WERI-Rb-1 (cell line): ENCODE data around the gene SPRED1.

ENCODE experiments used
- DNase-seq: peaks from one replicate; pipeline ENCODE4 v3.0.0-alpha.2; 2020
- H3K27ac ChIP-seq: fragments of 250-450 bp; sonication (Bioruptor Pico); 2 replicates; pipeline ENCODE4 v1.5.1; 2020; ENCODE audit warnings: mild to moderate bottlenecking, moderate library complexity
- H3K27me3 ChIP-seq: fragments of 250-450 bp; sonication (Bioruptor Pico); 2 replicates; pipeline ENCODE4 v1.5.1; 2021; ENCODE audit warnings: mild to moderate bottlenecking, low read depth, moderate library complexity; ENCODE audit not compliant: insufficient read depth, severe bottlenecking
- H3K36me3 ChIP-seq: fragments of 250-450 bp; sonication (Bioruptor Pico); 2 replicates; pipeline ENCODE4 v1.5.1; 2020; ENCODE audit warnings: mild to moderate bottlenecking, moderate library complexity
- H3K4me3 ChIP-seq: 2 replicates; pipeline ENCODE4 v1.5.1; 2011; ENCODE audit warnings: low read depth, mild to moderate bottlenecking, control low read depth, low read length
- H3K9me3 ChIP-seq: fragments of 250-450 bp; sonication (Bioruptor Pico); 2 replicates; pipeline ENCODE4 v1.5.1; 2021; ENCODE audit warnings: mild to moderate bottlenecking, moderate library complexity; ENCODE audit not compliant: severe bottlenecking
- CTCF ChIP-seq: IDR thresholded peaks from 2 replicates; pipeline ENCODE4 v1.5.1; 2011; ENCODE audit warnings: low read depth, mild to moderate bottlenecking, control low read depth, inconsistent platforms, low read length

SPRED1 gene

GRCh38 chr15:38378161-38378560 lies 125.5 kb downstream of the SPRED1 start:
- H3K4me3 ChIP-seq = no peak overlapping the region
- no peak overlapping the region for H3K27ac ChIP-seq
- peaks cover 8% of the 10 kb centered on the region for H3K27me3 ChIP-seq
- no peak for TF ChIP-seq CTCF
- H3K9me3 ChIP-seq = no peaks in the 10 kb centered on the region
- no peaks in the 10 kb centered on the region for H3K36me3 ChIP-seq
- no peak for DNase-seq

GRCh38 chr15:38389924-38390542 lies 137.4 kb downstream of the SPRED1 start:
- Histone ChIP-seq H3K4me3 (no peak overlapping the region), H3K36me3 (no peaks in the 10 kb centered on the region), H3K27me3 (peaks cover 4% of the 10 kb centered on the region), H3K27ac (no peak overlapping the region), H3K9me3 (no peaks in the 10 kb centered on the region)
- TF ChIP-seq CTCF = peak; percentile 74
- DNase-seq = peak; percentile 58

- no peaks in the 10 kb centered on the region for H3K9me3 ChIP-seq
- H3K36me3 ChIP-seq = no peaks in the 10 kb centered on the region
- no peak overlapping the region for H3K27ac ChIP-seq
- peaks cover 4% of the 10 kb centered on the region for H3K27me3 ChIP-seq
- TF ChIP-seq CTCF = no peak
- no peak for DNase-seq
- no peak overlapping the region for H3K4me3 ChIP-seq
These were observed 138.6 kb downstream of the SPRED1 start for GRCh38 chr15:38391191-38391590.

- no peak overlapping the region for H3K27ac ChIP-seq
- H3K9me3 ChIP-seq = no peaks in the 10 kb centered on the region
- H3K4me3 ChIP-seq = no peak overlapping the region
- peaks cover 9% of the 10 kb centered on the region for H3K27me3 ChIP-seq
- DNase-seq = no peak
- TF ChIP-seq CTCF = no peak
- H3K36me3 ChIP-seq = no peaks in the 10 kb centered on the region
These were observed 145.5 kb downstream of the SPRED1 start for GRCh38 chr15:38398134-38398533.

- no peaks in the 10 kb centered on the region for H3K36me3 ChIP-seq
- TF ChIP-seq CTCF = no peak
- H3K27ac ChIP-seq = no peak overlapping the region
- H3K4me3 ChIP-seq = no peak overlapping the region
- no peak for DNase-seq
- peaks cover 6% of the 10 kb centered on the region for H3K27me3 ChIP-seq
- no peaks in the 10 kb centered on the region for H3K9me3 ChIP-seq
These were observed 148.5 kb downstream of the SPRED1 start for GRCh38 chr15:38401106-38401505.

GRCh38 chr15:38401701-38402100 lies 149.1 kb downstream of the SPRED1 start:
- no peak overlapping the region for H3K4me3 ChIP-seq
- H3K27me3 ChIP-seq = peaks cover 6% of the 10 kb centered on the region
- H3K27ac ChIP-seq = no peak overlapping the region
- H3K36me3 ChIP-seq = no peaks in the 10 kb centered on the region
- TF ChIP-seq CTCF = no peak
- DNase-seq = no peak
- no peaks in the 10 kb centered on the region for H3K9me3 ChIP-seq
